ENCODE data around the gene PCDHGB4. TPM values are rescaled to one million over a fixed set of nuclear protein-coding genes. Genes with fewer than 3 reads are reported as not detected.

PCDHGB4 gene
- total and polyA plus RNA-seq, 9 of the 15 experiments (the other 6 are each of a cell fraction or from before 2014, with no cell fraction given), result 0.01 to 0.14 (median 0.03) TPM; not detected in 5

DNA sequence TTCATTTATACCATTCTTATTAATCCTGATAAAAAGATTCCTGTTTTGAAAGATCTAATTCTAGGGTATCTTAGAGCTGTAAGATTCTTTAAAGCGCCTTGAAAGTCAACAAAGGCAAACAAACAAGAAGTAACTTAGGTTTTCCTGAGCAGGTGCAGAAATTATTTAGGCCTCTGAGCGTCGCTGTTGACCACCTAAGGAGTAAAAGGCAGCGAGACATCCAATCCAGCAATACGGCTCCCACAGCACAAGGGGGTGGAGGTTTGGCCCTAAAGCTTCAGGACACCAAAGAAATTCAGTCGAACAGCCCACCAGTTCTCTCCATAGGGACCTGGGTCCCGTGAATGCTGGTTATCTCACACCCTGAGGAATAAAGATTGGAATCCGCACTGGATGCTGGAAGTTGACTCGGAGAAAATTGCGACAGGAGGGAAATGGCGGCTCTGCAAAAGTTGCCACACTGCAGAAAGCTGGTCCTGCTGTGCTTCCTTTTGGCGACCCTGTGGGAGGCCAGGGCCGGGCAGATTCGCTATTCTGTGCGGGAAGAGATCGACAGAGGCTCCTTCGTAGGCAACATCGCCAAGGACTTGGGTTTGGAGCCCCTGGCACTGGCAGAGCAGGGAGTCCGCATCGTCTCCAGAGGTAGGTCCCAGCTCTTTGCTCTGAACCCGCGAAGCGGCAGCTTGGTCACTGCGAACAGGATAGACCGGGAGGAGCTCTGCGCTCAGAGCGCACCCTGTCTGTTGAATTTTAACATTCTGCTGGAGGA is 48.8 kb upstream of the PCDHGB4 start, which contains the start of gene PCDHGA2:
PCDHGA2 (plus strand) TSS at position 223 of the 769 bp plus-strand sequence.
- H4K20me1 ChIP-seq (replicated peaks; ENCODE audit: control insufficient read depth, insufficient read depth, low read length), result no peaks in the 10 kb centered on the region
- H3K36me3 ChIP-seq (ENCODE audit: control insufficient read depth, insufficient read depth, low read length), result no peaks in the 10 kb centered on the region
- ChIA-PET CTCF (ENCODE audit: low intra/inter-chr PET ratio) (interaction anchor here (0.6 to 1.6 kb wide), 6 partner anchors 11 to 226 kb away, joined by 3 to 6 read pairs (median 3); partner anchors contain the start of genes PCDHB14, PCDHGA10 and PCDHGB1), POLR2A (interaction anchor here (0.8 to 1.3 kb wide), 4 partner anchors 8 to 48 kb away, joined by 3 to 5 read pairs (median 3); partner anchors contain the start of gene TAF7)
- peak within 1 kb of the TSS; percentile 76 for H2AFZ ChIP-seq (ENCODE audit: low read depth, low read length)
- FAIRE-seq (peak; percentile 40), ATAC-seq (peak; percentile 80), DNase-seq (ENCODE audit: extremely low read depth in 1 of 4, low spot score in 3 of 4) (peak; percentile 57 to 67 (median 62))
- H3K4me3 ChIP-seq, result peak within 1 kb of the TSS; percentile 34
- H3K27me3 ChIP-seq (ENCODE audit: control insufficient read depth in 2 of 2, insufficient read depth in 2 of 2, low read length in 2 of 2), result peaks cover 10 to 26% of the 10 kb centered on the region in 2 experiments; a peak in 4 of 5 replicates
- TSS peak; percentile 58 for BruUV-seq (replicated peaks)
- no peaks in the 10 kb centered on the region for H3K9me1 ChIP-seq (ENCODE audit: control insufficient read depth, insufficient read depth, low read length)
- no peaks in the 10 kb centered on the region for H3K79me2 ChIP-seq (ENCODE audit: control insufficient read depth, insufficient read depth, low read length)
- H3K4me2 ChIP-seq (ENCODE audit: insufficient read depth, low read length), result peak within 1 kb of the TSS; percentile 72
- H3K4me1 ChIP-seq (replicated peaks in 1 of 2; ENCODE audit: control insufficient read depth in 2 of 2, insufficient read depth in 2 of 2, low read length in 2 of 2), result peaks cover 0 to 6% of the 10 kb centered on the region in 2 experiments; a peak in 3 of 5 replicates
- no peaks in the 10 kb centered on the region for H3K9me3 ChIP-seq (replicated peaks; ENCODE audit: control insufficient read depth, insufficient read depth, low read depth, low read length)
- peak within 1 kb of the TSS in 1 of 2 experiments; percentile 78; a peak in 2 of 4 replicates for H3K9ac ChIP-seq (ENCODE audit: insufficient read depth in 1 of 2, low read depth in 2 of 2, low read length in 2 of 2)
- WGBS (ENCODE audit: insufficient coverage, low coverage, missing lambda C conversion rate), result 9% methylated on average over 26 of the region's 27 CpGs
- in situ Hi-C loops (cut with MboI) (no loop called here), intact Hi-C loops (cut with micrococcal nuclease) (loop anchor here (5.0 kb wide), 1 partner anchor 224 kb away; no protein-coding TSS in a partner anchor)
- no peak within 1 kb of the TSS for H3K27ac ChIP-seq (ENCODE audit: extremely low read depth, low read depth, low read length)
- no peak for TF ChIP-seq U2AF1 (optimal IDR thresholded peaks at IDR 0.05; ENCODE audit: low read depth, low read length)
- no peak for TF ChIP-seq CEBPG (CRISPR knock-in tag; IDR thresholded peaks at IDR 0.05)
- peak in 1 of 2 experiments; percentile 33; a peak in 1 of 4 replicates for TF ChIP-seq CEBPG (tag; conservative IDR thresholded peaks at IDR 0.05 in 1 of 2, IDR thresholded peaks at IDR 0.05 in 1 of 2)
- TF ChIP-seq, protein P1, sequence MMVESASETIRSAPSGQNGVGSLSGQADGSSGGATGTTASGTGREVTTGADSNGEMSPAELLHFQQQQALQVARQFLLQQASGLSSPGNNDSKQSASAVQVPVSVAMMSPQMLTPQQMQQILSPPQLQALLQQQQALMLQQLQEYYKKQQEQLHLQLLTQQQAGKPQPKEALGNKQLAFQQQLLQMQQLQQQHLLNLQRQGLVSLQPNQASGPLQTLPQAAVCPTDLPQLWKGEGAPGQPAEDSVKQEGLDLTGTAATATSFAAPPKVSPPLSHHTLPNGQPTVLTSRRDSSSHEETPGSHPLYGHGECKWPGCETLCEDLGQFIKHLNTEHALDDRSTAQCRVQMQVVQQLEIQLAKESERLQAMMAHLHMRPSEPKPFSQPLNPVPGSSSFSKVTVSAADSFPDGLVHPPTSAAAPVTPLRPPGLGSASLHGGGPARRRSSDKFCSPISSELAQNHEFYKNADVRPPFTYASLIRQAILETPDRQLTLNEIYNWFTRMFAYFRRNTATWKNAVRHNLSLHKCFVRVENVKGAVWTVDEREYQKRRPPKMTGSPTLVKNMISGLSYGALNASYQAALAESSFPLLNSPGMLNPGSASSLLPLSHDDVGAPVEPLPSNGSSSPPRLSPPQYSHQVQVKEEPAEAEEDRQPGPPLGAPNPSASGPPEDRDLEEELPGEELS (CRISPR knock-in tag; IDR thresholded peaks at IDR 0.05; ENCODE audit: borderline replicate concordance), result no peak
- TF ChIP-seq CBX8 (IDR thresholded peaks at IDR 0.05; ENCODE audit: borderline replicate concordance, extremely low read depth, low read depth, low read length, poor library complexity, severe bottlenecking), result no peak
- TF ChIP-seq MAZ (CRISPR knock-in tag; conservative IDR thresholded peaks at IDR 0.05 in 1 of 2, IDR thresholded peaks at IDR 0.05 in 1 of 2), result 0 out of 4 replicates have a peak, but pooled peaks of 1 of the 2 experiments have one; percentile 11
- no peak for TF ChIP-seq RBM39 (optimal IDR thresholded peaks at IDR 0.05; ENCODE audit: low read depth, low read length)
- peak; percentile 79 to 84 (median 82) for TF ChIP-seq CTCF (IDR thresholded peaks at IDR 0.05 in 2 of 3, conservative IDR thresholded peaks at IDR 0.05 in 1 of 3; ENCODE audit: insufficient read depth in 2 of 3, low read depth in 1 of 3, low read length in 3 of 3)
- TF ChIP-seq CEBPB (tag; IDR thresholded peaks at IDR 0.05), result peak; percentile 71
- no peak for TF ChIP-seq ETV6 (IDR thresholded peaks at IDR 0.05; ENCODE audit: borderline replicate concordance in 1 of 2, low read depth in 2 of 2, low read length in 1 of 2)
- TF ChIP-seq ETV6 (CRISPR knock-in tag; IDR thresholded peaks at IDR 0.05; ENCODE audit: borderline replicate concordance), result no peak
- TF ChIP-seq TAF9B (IDR thresholded peaks at IDR 0.05; ENCODE audit: partially characterized antibody), result no peak
- no peak for TF ChIP-seq ZFPM2 (CRISPR knock-in tag; IDR thresholded peaks at IDR 0.05)
- TF ChIP-seq RAD21 (CRISPR knock-in tag; conservative IDR thresholded peaks at IDR 0.05 in 1 of 2, IDR thresholded peaks at IDR 0.05 in 1 of 2), result peak; percentile 35 to 50; a peak in 3 of 4 replicates
- no peak for TF ChIP-seq ZNF507 (tag; conservative IDR thresholded peaks at IDR 0.05)
